ENCODE measurements around the gene AMER3. TPM values are rescaled to one million over a fixed set of nuclear protein-coding genes. Genes with fewer than 3 reads are reported as not detected.
"Not testable (repeated sequence)": the region's sequence is repeated elsewhere in the genome, so short reads cannot be mapped to it uniquely, and the experiment has no call there.

Gene AMER3, protein sequence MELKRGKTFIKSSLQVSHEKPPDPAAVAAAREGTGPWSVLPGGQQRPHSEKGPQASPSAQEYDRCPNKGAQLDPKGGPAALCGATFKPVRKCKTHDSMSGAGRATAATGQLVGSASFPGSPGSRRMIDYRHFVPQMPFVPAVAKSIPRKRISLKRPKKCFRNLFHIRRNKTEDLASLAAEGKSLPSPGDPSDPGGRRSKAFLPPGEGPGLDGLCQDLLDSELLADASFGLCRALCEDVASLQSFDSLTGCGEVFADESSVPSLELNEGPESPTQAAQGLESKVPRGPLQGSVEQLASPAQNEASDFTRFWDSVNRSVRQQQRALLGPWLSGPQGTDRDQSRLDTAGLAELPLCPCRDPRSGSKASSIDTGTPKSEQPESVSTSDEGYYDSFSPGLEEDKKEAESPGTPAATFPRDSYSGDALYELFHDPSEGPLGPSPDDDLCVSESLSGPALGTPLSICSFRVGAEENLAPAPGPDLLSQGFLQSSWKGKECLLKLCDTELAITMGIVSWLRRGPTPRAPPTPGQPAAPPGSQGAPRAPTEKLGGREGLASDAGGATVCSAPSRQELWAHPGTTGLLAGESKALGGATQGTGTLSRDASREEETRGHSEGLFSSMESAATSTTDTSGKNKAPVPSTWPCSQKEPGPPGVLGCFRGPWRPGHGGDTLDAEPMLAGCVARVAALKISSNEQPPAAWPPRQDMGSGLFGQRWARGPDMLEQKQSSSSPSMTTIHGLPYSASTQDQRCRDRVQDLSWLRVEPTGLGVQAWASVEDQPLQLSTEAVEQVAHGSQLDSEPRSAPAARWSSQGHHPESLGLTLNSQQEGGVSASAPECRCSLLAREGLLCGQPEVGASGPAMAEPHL
- not detected in 2 replicates for total RNA-seq (2014; rRNA removed; shearing (Covaris generic))

DNA sequence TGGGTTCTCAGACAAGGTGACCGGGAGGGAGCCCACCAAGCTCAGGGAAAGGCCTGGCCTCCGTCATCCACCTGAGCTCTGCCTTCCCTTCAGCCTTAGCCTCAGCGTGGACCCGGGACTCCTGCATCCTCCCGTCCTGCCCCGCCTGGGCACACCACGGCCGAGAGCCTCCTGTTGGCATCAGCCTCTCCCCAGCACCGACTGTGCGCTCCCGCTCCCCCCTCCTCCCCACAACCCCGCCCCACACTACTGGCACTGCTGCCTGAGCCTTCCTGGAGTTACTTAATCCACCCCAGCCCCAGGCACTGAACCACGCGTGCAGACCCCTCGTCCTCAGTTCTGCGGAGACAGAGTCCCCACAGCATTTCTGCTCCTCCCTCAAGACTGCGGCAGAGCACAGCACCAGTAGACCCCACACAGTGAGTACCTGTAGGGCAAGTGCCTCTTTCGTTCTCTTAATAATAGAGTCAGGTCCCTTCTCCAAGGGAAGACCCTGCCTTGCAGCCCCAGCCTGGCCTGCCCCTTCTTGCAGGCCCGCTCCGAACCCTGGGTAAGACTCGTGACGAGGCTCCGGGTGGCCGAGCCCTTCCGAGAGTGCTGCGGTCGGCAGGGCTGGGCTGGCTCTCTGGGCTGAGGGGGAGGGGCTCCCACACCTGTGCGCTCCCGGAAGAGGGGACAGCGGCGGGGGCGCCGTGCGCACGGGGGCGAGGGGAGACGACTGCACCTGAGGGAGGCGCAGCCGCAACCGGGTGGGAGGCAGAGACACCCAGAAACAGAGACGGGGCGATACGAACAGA lies at the start of gene AMER3:
Gene AMER3, plus strand, starts transcription at position 285 of the 797 bp plus-strand sequence. CDS start 6,533 bp downstream, outside the sequence.
- Histone ChIP-seq H3K4me3 (no peak within 1 kb of the TSS), H3K27ac (no peak within 1 kb of the TSS), H3K36me3 (no peaks in the 10 kb centered on the region), H3K4me1 (no peaks in the 10 kb centered on the region), H3K27me3 (peaks cover 6% of the 10 kb centered on the region; the same call in 1 of the 2 replicates), H3K9me3 (replicated peaks) (no peaks in the 10 kb centered on the region)
- no peak for DNase-seq

DNA sequence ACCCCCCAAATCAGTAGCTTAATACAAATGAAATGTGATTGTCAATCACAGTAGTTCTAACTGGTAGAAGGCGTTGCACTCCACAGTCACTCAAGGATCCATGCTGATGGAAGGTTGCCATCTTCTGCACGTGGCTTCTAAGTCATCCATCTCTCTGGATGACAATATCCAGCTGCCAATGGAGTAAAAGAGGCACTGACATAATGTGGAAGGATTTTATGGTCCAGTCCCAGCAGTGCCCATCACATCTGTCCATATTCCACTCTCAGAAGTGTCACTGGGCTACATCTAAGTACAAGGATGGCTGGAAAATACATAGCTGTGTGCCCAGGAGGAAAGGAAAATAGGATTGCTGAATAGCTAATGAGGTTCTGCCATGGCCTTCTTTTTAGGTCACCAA lies 40.5 kb upstream of the AMER3 start:
- DNase-seq; H3K4me3 ChIP-seq; H3K4me1 ChIP-seq; H3K36me3 ChIP-seq; H3K27me3 ChIP-seq; H3K27ac ChIP-seq; H3K9me3 ChIP-seq (replicated peaks): not testable (repeated sequence)

DNA sequence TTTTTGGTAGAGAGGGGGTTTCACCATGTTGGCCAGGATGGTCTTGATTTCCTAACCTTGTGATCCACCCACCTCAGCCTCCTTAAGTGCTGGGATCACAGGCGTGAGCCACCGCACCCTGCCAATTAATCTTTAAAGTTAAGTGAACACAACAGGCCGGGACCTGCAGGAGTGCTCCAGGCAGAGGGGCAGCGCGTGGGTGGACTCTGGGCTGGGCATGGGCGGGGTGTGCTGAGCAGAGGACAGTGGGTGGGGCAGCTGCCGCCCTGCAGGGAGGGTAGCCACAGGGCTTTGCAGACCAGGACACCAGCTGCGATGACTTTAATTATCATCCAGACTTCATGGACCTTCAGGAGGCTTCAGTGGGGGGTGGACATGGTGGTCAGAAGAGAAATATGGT lies 35.3 kb upstream of the AMER3 start:
- no peak overlapping the region for H3K27ac ChIP-seq
- no peaks in the 10 kb centered on the region for H3K9me3 ChIP-seq (replicated peaks)
- H3K4me1 ChIP-seq = no peaks in the 10 kb centered on the region
- H3K36me3 ChIP-seq = no peaks in the 10 kb centered on the region
- no peak overlapping the region for H3K4me3 ChIP-seq
- H3K27me3 ChIP-seq = no peaks in the 10 kb centered on the region
- no peak for DNase-seq

- no peak for DNase-seq
- Histone ChIP-seq H3K4me3 (no peak overlapping the region), H3K36me3 (no peaks in the 10 kb centered on the region), H3K27me3 (no peaks in the 10 kb centered on the region), H3K9me3 (replicated peaks) (no peaks in the 10 kb centered on the region), H3K4me1 (no peaks in the 10 kb centered on the region), H3K27ac (no peak overlapping the region)
These were observed 34.8 kb upstream of the AMER3 start for GRCh38 chr2:130720528-130720927.

GRCh38 chr2:130724455-130724854 lies 30.9 kb upstream of the AMER3 start:
- no peak for DNase-seq
- Histone ChIP-seq H3K4me3 (no peak overlapping the region), H3K27ac (no peak overlapping the region), H3K4me1 (no peaks in the 10 kb centered on the region), H3K36me3 (no peaks in the 10 kb centered on the region), H3K9me3 (replicated peaks) (no peaks in the 10 kb centered on the region), H3K27me3 (no peaks in the 10 kb centered on the region)

DNA sequence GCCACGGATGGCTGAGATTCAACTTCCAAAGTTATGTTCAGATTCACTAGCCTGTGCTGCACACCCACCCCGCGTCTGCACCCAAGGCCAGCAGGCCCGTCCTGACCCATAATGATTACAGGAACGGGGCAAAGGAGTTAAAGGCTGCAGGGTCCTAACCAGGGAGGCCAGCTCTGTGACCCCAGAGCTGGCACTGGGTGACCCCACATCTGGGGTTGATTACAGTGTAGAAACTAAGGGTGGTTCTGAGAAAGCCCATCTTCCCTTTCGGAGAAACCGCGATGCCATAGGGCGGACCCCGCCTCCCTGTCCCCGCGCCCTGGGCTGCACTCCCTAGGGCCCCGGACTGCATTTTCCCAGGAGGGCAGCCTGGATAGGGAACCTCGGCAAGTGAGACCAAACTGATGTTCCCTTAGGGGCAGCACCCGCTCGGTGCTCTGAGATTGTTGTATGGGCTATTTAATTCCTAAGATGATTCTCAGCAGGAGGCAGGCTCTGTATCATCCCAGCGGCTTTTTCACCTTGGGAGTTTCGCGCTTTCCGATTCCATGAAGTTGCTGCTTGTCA lies 28.6 kb upstream of the AMER3 start:
- Histone ChIP-seq H3K27me3 (no peaks in the 10 kb centered on the region), H3K4me3 (no peak overlapping the region), H3K9me3 (replicated peaks) (no peaks in the 10 kb centered on the region), H3K36me3 (no peaks in the 10 kb centered on the region), H3K4me1 (no peaks in the 10 kb centered on the region), H3K27ac (no peak overlapping the region)
- no peak for DNase-seq

DNA sequence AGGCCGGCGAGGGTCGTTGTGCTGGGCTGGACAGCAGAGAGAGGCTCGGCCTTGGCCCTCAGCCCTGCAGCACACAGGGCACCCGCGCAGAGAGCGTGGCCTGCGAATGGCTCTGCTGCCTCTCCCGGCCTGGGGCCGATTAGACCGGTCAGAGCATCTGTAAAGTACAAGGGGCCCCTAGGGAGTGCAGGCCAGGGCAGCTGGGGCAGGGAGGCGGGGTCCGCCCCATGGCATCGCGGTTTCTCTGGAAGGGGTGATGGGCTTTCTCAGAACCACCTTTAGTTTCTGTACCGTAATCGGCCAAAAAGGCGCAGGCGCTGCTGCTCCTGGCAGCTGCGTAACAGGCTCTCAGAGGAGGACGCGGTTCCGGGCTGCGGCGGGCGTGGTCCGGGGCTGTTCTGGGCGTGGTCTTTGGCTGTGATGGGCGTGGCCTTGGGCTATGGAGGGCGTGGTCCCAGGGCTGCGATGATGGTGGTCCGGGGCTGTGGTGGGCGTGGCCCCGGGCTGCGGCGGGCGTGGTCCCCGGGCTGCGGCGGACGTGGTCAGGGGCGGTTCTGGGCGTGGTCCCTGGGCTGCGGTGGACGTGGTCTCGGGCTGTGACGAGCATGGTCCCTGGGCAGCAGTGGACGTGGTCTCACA lies 27.9 kb upstream of the AMER3 start:
- H3K27ac ChIP-seq = no peak overlapping the region
- H3K9me3 ChIP-seq (replicated peaks) = no peaks in the 10 kb centered on the region
- no peaks in the 10 kb centered on the region for H3K36me3 ChIP-seq
- H3K4me1 ChIP-seq = no peaks in the 10 kb centered on the region
- no peak overlapping the region for H3K4me3 ChIP-seq
- no peak for DNase-seq
- no peaks in the 10 kb centered on the region for H3K27me3 ChIP-seq

- H3K27ac ChIP-seq = no peak overlapping the region
- no peaks in the 10 kb centered on the region for H3K27me3 ChIP-seq
- no peaks in the 10 kb centered on the region for H3K9me3 ChIP-seq (replicated peaks)
- no peaks in the 10 kb centered on the region for H3K4me1 ChIP-seq
- no peaks in the 10 kb centered on the region for H3K36me3 ChIP-seq
- DNase-seq = no peak
- H3K4me3 ChIP-seq = no peak overlapping the region
These were observed 27.3 kb upstream of the AMER3 start for GRCh38 chr2:130728007-130728454.

DNA sequence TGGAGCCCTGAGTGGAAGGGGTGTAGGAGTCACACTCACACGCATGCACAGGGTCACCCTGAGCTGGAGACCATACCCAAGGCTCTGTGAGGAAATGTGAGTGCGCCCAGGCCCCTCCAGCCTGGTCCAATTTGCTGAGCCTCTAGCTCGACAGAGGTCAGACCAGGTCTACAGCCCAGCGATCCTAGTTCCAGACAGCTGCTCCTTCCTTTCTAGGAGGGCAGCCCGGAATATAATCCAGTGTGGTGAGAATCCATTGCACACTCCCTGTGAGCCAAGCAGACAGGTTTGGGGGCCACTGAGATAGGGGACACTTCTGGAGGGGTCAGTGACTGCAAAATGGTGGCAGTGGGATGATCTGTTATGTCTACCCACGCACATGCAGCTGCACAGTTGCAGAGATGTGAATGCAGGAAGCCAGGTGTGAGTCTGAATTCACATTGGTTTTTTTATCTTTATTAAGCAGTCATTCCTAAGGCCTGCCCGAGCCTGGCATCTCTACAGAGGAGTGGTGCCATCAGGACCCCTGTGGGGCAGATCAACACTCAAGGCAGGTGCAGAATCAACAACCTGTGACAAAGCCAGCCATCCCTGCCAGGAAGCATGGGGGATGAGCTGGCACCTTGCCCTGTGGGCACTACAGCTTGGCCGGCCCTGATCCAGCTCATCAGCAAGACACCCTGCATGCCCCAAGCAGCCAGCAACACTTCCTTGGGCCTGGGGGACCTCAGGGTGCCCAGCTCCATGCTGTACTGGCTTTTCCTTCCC lies 26.6 kb upstream of the AMER3 start, which contains the start of gene GPR148:
Gene GPR148, plus strand, starts transcription at position 522 of the 768 bp plus-strand sequence. Its CDS starts 82 bp downstream, at position 604.
- H3K9me3 ChIP-seq (replicated peaks) = no peaks in the 10 kb centered on the region
- no peaks in the 10 kb centered on the region for H3K27me3 ChIP-seq
- no peak within 1 kb of the TSS for H3K4me3 ChIP-seq
- H3K27ac ChIP-seq = no peak within 1 kb of the TSS
- no peaks in the 10 kb centered on the region for H3K4me1 ChIP-seq
- H3K36me3 ChIP-seq = no peaks in the 10 kb centered on the region
- no peak for DNase-seq

- H3K4me1 ChIP-seq = no peaks in the 10 kb centered on the region
- H3K4me3 ChIP-seq = no peak overlapping the region
- H3K27me3 ChIP-seq = no peaks in the 10 kb centered on the region
- no peaks in the 10 kb centered on the region for H3K36me3 ChIP-seq
- DNase-seq = no peak
- H3K9me3 ChIP-seq (replicated peaks) = no peaks in the 10 kb centered on the region
- H3K27ac ChIP-seq = no peak overlapping the region
These were observed 25.7 kb upstream of the AMER3 start for GRCh38 chr2:130729322-130730299.

DNA sequence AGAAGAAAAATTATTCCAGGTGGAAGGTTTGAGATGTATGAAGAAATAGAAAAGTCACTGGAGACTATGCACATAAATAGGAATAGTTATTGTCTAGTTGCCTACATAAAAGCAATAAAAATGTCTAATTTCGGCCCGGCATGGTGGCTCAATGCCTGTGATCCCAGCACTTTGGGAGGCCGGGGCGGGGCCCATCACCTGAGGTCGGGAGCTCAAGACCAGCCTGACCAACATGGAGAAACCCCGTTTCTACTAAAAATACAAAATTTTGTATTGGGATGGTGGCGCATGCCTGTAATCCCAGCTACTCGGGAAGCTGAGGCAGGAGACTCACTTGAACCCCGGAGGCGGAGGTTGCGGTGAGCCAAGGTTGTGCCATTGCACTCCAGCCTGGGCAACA lies 23.1 kb upstream of the AMER3 start:
- not testable (repeated sequence) for H3K4me3 ChIP-seq; H3K27me3 ChIP-seq; H3K27ac ChIP-seq; H3K36me3 ChIP-seq; H3K9me3 ChIP-seq (replicated peaks); DNase-seq; H3K4me1 ChIP-seq

DNA sequence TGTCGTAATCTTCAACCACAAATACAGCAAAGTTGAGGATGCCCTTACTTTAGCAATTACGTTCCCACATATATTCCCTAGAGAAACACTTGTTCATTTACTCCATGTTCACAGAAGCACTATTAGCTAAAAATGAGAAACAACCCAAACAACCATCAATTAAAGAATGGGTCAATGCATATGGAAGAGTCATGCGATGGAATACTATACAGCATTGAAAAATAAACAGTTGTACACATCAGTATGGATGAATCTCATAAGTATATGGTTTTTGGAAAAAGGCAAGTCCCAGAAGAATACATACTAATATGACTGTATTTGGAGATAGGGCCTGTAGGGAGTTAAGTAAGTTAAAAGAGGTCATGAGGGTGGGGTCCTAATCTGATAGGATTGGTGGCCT lies 20.1 kb upstream of the AMER3 start:
- Histone ChIP-seq H3K4me3 (no peak overlapping the region), H3K9me3 (replicated peaks) (no peaks in the 10 kb centered on the region), H3K36me3 (no peaks in the 10 kb centered on the region), H3K27me3 (no peaks in the 10 kb centered on the region), H3K27ac (no peak overlapping the region), H3K4me1 (no peaks in the 10 kb centered on the region)
- DNase-seq = no peak

Data from SJCRH30 (cell line).